ENCODE data around the gene FRAS1. TPM values are rescaled to one million over a fixed set of nuclear protein-coding genes. Genes with fewer than 3 reads are reported as not detected.

The FRAS1 gene
- total and polyA plus RNA-seq, 9 of the 15 experiments (the other 6 are each of a cell fraction or from before 2014, with no cell fraction given): under 0.01 to 0.11 (median 0.04) TPM; not detected in 2

DNA sequence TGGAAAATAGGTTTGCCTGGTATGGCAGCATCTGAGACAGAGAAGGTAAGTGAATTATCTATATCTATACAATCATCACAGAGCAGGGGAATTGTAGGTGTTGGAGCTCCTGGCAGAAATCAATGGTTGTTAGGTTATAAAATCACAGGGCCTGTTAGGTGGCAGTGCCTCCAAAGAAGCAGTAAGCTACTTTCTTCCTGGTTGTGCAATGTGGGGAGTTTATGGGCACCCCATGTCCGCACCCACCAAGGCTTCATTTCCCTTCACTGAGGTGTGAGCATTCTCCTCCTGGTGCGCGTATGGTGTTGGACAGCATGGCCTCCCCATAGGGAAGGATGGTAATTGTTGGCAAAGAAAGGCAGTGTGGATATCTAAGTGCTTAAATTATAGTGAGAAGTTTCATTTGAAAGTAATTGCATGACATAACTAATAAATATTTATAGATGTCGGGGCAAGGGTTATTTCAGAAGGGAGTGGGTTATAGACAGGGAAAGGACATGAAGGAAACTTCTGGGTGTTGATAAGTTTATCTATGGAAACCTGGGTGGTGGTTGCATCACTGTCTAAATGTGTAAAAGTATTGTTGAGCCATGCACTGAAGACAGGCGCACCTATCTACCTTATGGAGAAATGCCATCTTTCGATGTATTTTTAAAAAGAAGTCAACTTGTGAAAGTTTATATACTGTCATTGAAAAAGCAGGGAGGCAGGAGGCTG is 153.7 kb downstream of the FRAS1 start:
- Histone ChIP-seq H4K20me1 (replicated peaks; ENCODE audit: control insufficient read depth, insufficient read depth, low read length) (no peaks in the 10 kb centered on the region), H3K9me1 (ENCODE audit: control insufficient read depth, insufficient read depth, low read length) (no peaks in the 10 kb centered on the region), H3K4me1 (replicated peaks in 1 of 2; ENCODE audit: control insufficient read depth in 2 of 2, insufficient read depth in 2 of 2, low read length in 2 of 2) (no peaks in the 10 kb centered on the region), H3K4me3 (no peak overlapping the region), H3K4me2 (ENCODE audit: insufficient read depth, low read length) (no peak overlapping the region), H3K27me3 (ENCODE audit: control insufficient read depth in 2 of 2, insufficient read depth in 2 of 2, low read length in 2 of 2) (no peaks in the 10 kb centered on the region), H3K36me3 (ENCODE audit: control insufficient read depth, insufficient read depth, low read length) (no peaks in the 10 kb centered on the region), H3K27ac (ENCODE audit: extremely low read depth, low read depth, low read length) (no peak overlapping the region), H3K79me2 (ENCODE audit: control insufficient read depth, insufficient read depth, low read length) (no peaks in the 10 kb centered on the region), H2AFZ (ENCODE audit: low read depth, low read length) (no peak overlapping the region), H3K9me3 (replicated peaks; ENCODE audit: control insufficient read depth, insufficient read depth, low read depth, low read length) (no peaks in the 10 kb centered on the region), H3K9ac (ENCODE audit: insufficient read depth in 1 of 2, low read depth in 2 of 2, low read length in 2 of 2) (no peak overlapping the region)
- ChIA-PET CTCF (ENCODE audit: low intra/inter-chr PET ratio) (no interaction called here), POLR2A (no interaction called here)
- no peak for DNase-seq (ENCODE audit: extremely low read depth in 1 of 4, low spot score in 3 of 4)
- 2% methylated on average over 6 of the region's 6 CpGs for WGBS (ENCODE audit: insufficient coverage, low coverage, missing lambda C conversion rate)
- in situ Hi-C loops (cut with MboI): no loop called here
- no peak for ATAC-seq
- intact Hi-C loops (cut with micrococcal nuclease): no loop called here
- TF ChIP-seq NELFE (IDR thresholded peaks at IDR 0.05; ENCODE audit: insufficient read depth, insufficient read length) (no peak), MAFK (IDR thresholded peaks at IDR 0.05; ENCODE audit: low read length) (no peak), POU5F1 (IDR thresholded peaks at IDR 0.05; ENCODE audit: borderline replicate concordance, low read depth, low read length, partially characterized antibody) (no peak), ATF7 (IDR thresholded peaks at IDR 0.05) (no peak), HDAC1 (IDR thresholded peaks at IDR 0.05) (no peak), GATAD2A (IDR thresholded peaks at IDR 0.05) (no peak), ERF (CRISPR knock-in tag; IDR thresholded peaks at IDR 0.05) (no peak), PHTF2 (CRISPR knock-in tag; IDR thresholded peaks at IDR 0.05) (no peak), PCBP1 (IDR thresholded peaks at IDR 0.05; ENCODE audit: low read depth, low read length, poor library complexity, severe bottlenecking) (no peak), ZNF764 (CRISPR knock-in tag; IDR thresholded peaks at IDR 0.05; ENCODE audit: low read depth) (no peak), HNRNPK (IDR thresholded peaks at IDR 0.05; ENCODE audit: low read depth, low read length, poor library complexity, severe bottlenecking) (no peak), TEAD2 (tag; IDR thresholded peaks at IDR 0.05) (no peak)
- BruUV-seq (replicated peaks): no TSS peak
- FAIRE-seq: no peak
